Neuron (in vitro differentiated cells): Measurements from ENCODE around the gene ADCYAP1.

Experiments used
- H2AFZ ChIP-seq: one replicate; pipeline ENCODE4 v1.6.1; 2013; ENCODE audit warnings: low read depth, mild to moderate bottlenecking, inconsistent platforms, low read length, moderate library complexity
- H3K27me3 ChIP-seq: one replicate; pipeline ENCODE4 v1.6.1; 2013; ENCODE audit warnings: low read length; ENCODE audit not compliant: insufficient read depth
- H3K36me3 ChIP-seq: one replicate; pipeline ENCODE4 v1.6.1; 2013; ENCODE audit warnings: low read length; ENCODE audit not compliant: insufficient read depth
- H3K4me1 ChIP-seq: one replicate; pipeline ENCODE4 v1.6.1; 2013; ENCODE audit warnings: low read length; ENCODE audit not compliant: insufficient read depth
- H3K4me3 ChIP-seq: 2 replicates; pipeline ENCODE4 v1.5.1; 2013; ENCODE audit warnings: mild to moderate bottlenecking, low read length, moderate library complexity
- H3K9me3 ChIP-seq: one replicate; pipeline ENCODE4 v1.6.1; 2013; ENCODE audit warnings: low read length

Gene ADCYAP1

DNA sequence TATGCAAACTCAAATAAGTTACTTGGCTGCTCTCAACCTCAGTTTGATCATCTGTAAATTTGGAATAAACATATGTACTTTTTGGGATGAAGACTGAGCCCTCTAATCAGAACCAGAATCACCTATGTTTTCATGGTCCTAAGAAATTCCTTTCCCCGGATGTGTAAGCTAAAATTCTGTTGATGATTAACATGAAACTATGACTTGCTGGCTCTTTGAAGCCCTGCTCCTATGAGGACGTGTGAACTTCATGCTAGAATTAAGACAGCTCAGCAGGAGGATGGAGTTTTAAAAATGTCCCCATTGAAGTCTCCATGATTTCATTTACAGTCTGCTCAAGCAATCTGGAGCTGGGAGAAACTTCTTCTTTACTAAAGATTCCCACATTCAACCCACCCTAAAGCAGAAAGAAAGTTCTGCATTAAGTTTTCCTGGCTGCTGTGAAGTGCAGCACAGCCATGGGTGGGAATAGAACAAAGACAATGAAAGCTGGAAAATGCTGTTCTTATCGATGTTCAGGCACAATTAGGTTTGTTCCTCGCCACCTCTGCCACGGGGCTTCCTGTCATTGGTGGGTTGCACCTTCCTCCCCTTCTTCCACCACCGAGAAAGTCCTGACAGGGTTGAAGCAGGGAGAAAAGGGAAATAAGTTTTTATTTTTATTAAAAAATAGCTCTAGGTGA, 50.9 kb downstream of the ADCYAP1 start:
- Histone ChIP-seq H3K27me3 (no peaks in the 10 kb centered on the region), H2AFZ (no peak overlapping the region), H3K4me1 (no peaks in the 10 kb centered on the region), H3K4me3 (no peak overlapping the region), H3K36me3 (no peaks in the 10 kb centered on the region), H3K9me3 (no peaks in the 10 kb centered on the region)

- Histone ChIP-seq H3K36me3 (no peaks in the 10 kb centered on the region), H3K9me3 (no peaks in the 10 kb centered on the region), H2AFZ (no peak overlapping the region), H3K4me1 (no peaks in the 10 kb centered on the region), H3K4me3 (no peak overlapping the region), H3K27me3 (no peaks in the 10 kb centered on the region)
These were observed 53.2 kb downstream of the ADCYAP1 start for GRCh38 chr18:957829-958228.

- no peaks in the 10 kb centered on the region for H3K9me3 ChIP-seq
- no peak overlapping the region for H2AFZ ChIP-seq
- no peaks in the 10 kb centered on the region for H3K4me1 ChIP-seq
- H3K4me3 ChIP-seq, result no peak overlapping the region
- no peaks in the 10 kb centered on the region for H3K36me3 ChIP-seq
- H3K27me3 ChIP-seq, result no peaks in the 10 kb centered on the region
These were observed 55.2 kb downstream of the ADCYAP1 start for GRCh38 chr18:959854-960253.
